Fibroblast of lung (primary cell): ENCODE measurements around the gene SLC9A5.

ENCODE experiments used
- EZH2 ChIP-seq: IDR thresholded peaks from 2 replicates; pipeline ENCODE4 v1.5.1; 2012; ENCODE audit warnings: low read length, control low read depth, mild to moderate bottlenecking; ENCODE audit errors: missing control alignments
- TF ChIP-seq, protein P1 (sequence below), 2 donors: IDR thresholded peaks in 1 of 2; conservative IDR thresholded peaks in 1 of 2; 1 replicate in 1 of 2; 2 replicates in 1 of 2; pipeline ENCODE4 v1.5.1; 2011 to 2012; ENCODE audit warnings: low read length in 2 of 2, control low read depth in 1 of 2, inconsistent platforms in 1 of 2, low read depth in 1 of 2, mild to moderate bottlenecking in 1 of 2

DNA sequence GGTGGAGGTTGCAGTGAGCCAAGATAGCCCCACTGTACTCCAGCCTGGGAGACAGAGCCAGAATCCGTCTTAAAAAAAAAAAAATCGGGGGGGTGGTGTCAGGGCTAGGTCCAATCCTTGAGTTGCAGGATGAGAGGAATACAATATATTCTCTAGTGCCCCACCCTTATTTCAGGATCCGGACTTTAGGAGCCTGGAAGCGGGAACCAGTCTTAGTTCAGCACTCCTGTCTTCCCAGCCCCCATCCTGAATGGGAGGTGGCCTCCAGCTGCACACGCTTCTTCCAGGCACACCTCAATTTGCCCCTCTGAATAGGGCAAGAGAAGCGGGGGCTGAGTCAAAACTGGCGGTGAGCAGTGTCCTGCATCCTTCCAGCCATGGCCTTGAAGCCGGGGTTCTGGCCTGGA is 3.1 kb upstream of the SLC9A5 start:
- TF ChIP-seq, protein P1, sequence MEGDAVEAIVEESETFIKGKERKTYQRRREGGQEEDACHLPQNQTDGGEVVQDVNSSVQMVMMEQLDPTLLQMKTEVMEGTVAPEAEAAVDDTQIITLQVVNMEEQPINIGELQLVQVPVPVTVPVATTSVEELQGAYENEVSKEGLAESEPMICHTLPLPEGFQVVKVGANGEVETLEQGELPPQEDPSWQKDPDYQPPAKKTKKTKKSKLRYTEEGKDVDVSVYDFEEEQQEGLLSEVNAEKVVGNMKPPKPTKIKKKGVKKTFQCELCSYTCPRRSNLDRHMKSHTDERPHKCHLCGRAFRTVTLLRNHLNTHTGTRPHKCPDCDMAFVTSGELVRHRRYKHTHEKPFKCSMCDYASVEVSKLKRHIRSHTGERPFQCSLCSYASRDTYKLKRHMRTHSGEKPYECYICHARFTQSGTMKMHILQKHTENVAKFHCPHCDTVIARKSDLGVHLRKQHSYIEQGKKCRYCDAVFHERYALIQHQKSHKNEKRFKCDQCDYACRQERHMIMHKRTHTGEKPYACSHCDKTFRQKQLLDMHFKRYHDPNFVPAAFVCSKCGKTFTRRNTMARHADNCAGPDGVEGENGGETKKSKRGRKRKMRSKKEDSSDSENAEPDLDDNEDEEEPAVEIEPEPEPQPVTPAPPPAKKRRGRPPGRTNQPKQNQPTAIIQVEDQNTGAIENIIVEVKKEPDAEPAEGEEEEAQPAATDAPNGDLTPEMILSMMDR (conservative IDR thresholded peaks at IDR 0.05 in 1 of 2, IDR thresholded peaks at IDR 0.05 in 1 of 2; ENCODE audit: low read depth in 1 of 2, low read length in 2 of 2) = no peak
- TF ChIP-seq EZH2 = no peak
